ENCODE measurements around the gene OR4D2. TPM values are rescaled to one million over a fixed set of nuclear protein-coding genes. Genes with fewer than 3 reads are reported as not detected.

The OR4D2 gene
- total RNA-seq, 1 experiment from 2014 or later = not detected

DNA sequence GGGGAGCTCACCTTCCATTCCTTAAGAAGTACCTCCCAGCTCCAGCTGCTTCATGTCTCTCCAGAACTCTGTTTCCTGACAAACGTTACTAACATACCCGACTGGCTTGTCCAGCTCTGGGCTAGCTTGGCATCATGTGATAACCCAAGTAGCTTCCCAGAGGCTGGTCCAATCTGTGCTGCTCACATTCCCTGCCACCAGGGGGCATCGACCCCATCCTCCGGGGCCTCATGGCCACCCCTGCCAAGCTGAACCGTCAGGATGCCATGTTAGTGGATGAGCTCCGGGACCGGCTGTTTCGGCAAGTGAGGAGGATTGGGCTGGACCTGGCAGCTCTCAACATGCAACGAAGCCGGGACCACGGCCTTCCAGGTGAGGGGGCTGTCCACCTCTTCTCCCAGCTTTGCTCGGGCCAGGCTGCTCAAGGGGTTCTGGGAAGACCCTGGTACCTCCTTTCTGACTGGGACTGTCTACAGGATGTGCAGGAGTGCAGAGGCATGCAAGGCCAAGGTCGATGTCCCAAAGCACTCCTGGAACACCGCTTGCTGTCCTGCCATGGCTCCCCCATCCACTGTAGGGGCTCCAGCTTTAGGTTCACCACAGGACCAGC lies 33.3 kb downstream of the OR4D2 start:
- ChIA-PET CTCF (interaction anchor here (0.7 to 0.9 kb wide), 3 partner anchors 12 to 24 kb away, joined by 3 to 5 read pairs (median 3); no protein-coding TSS in a partner anchor), POLR2A (ENCODE audit: unreplicated experiment) (no interaction called here)
- no peaks in the 10 kb centered on the region for H3K9me2 ChIP-seq (replicated peaks; ENCODE audit: low read length)
- no peaks in the 10 kb centered on the region for H3F3A ChIP-seq (ENCODE audit: low read length, unreplicated experiment)
- H3K4me3 ChIP-seq (ENCODE audit: low read length) = no peak overlapping the region
- BruUV-seq (replicated peaks) = no TSS peak
- H3K27me3 ChIP-seq (ENCODE audit: low read length) = peaks cover 5% of the 10 kb centered on the region; the same call in 1 of the 2 replicates
- ATAC-seq (peak; percentile 87), DNase-seq (peak; percentile 78)
- H3K36me3 ChIP-seq (ENCODE audit: low read depth, low read length) = no peaks in the 10 kb centered on the region
- H3K27ac ChIP-seq (ENCODE audit: low read length) = no peak overlapping the region
- no peaks in the 10 kb centered on the region for H3K79me2 ChIP-seq (ENCODE audit: low read length)
- intact Hi-C loops (cut with micrococcal nuclease) = no loop called here
- H3K4me1 ChIP-seq (ENCODE audit: insufficient read depth, low read length) = no peaks in the 10 kb centered on the region
- H2AFZ ChIP-seq (ENCODE audit: low read length) = no peak overlapping the region
- no peak overlapping the region for H3K9ac ChIP-seq (ENCODE audit: low read length)
- no peak overlapping the region for H3K4me2 ChIP-seq (ENCODE audit: low read length)
- H3K9me3 ChIP-seq (ENCODE audit: low read length) = no peaks in the 10 kb centered on the region
- TF ChIP-seq EZH2phosphoT487 (IDR thresholded peaks at IDR 0.05; ENCODE audit: borderline replicate concordance, low read length) (no peak), CTCF (conservative IDR thresholded peaks at IDR 0.05; ENCODE audit: low read depth, low read length) (peak; percentile 85)
- no peaks in the 10 kb centered on the region for H4K20me1 ChIP-seq (ENCODE audit: low read length)

- H3K9ac ChIP-seq (ENCODE audit: low read length) = no peak overlapping the region
- TF ChIP-seq CTCF (conservative IDR thresholded peaks at IDR 0.05; ENCODE audit: low read depth, low read length) (no peak), EZH2phosphoT487 (IDR thresholded peaks at IDR 0.05; ENCODE audit: borderline replicate concordance, low read length) (no peak), EZH2 (IDR thresholded peaks at IDR 0.05; ENCODE audit: low read length, unreplicated experiment) (no peak)
- H3K4me2 ChIP-seq (ENCODE audit: low read length) = no peak overlapping the region
- peaks cover 5% of the 10 kb centered on the region; the same call in 1 of the 2 replicates for H3K27me3 ChIP-seq (ENCODE audit: low read length)
- POLR2A ChIA-PET (ENCODE audit: unreplicated experiment) = no interaction called here
- H3K79me2 ChIP-seq (ENCODE audit: low read length) = no peaks in the 10 kb centered on the region
- no peak overlapping the region for H2AFZ ChIP-seq (ENCODE audit: low read length)
- peaks cover 3% of the 10 kb centered on the region; the same call in 1 of the 2 replicates for H3K36me3 ChIP-seq (ENCODE audit: low read depth, low read length)
- no peak overlapping the region for H3K27ac ChIP-seq (ENCODE audit: low read length)
- ATAC-seq (no peak), DNase-seq (no peak)
- H3F3A ChIP-seq (ENCODE audit: low read length, unreplicated experiment) = no peaks in the 10 kb centered on the region
- intact Hi-C loops (cut with micrococcal nuclease) = no loop called here
- no peaks in the 10 kb centered on the region for H3K9me3 ChIP-seq (ENCODE audit: low read length)
- no peaks in the 10 kb centered on the region for H3K4me1 ChIP-seq (ENCODE audit: insufficient read depth, low read length)
- no peaks in the 10 kb centered on the region for H4K20me1 ChIP-seq (ENCODE audit: low read length)
- H3K9me2 ChIP-seq (replicated peaks; ENCODE audit: low read length) = no peaks in the 10 kb centered on the region
- no peak overlapping the region for H3K4me3 ChIP-seq (ENCODE audit: low read length)
- CTCF ChIA-PET = no interaction called here
- no TSS peak for BruUV-seq (replicated peaks)
Measured at GRCh38 chr17:58202859-58203258, 36.1 kb downstream of the OR4D2 start.

GRCh38 chr17:58204796-58205195 lies 38.0 kb downstream of the OR4D2 start:
- intact Hi-C loops (cut with micrococcal nuclease) = no loop called here
- H4K20me1 ChIP-seq (ENCODE audit: low read length) = no peaks in the 10 kb centered on the region
- POLR2A ChIA-PET (ENCODE audit: unreplicated experiment) = interaction anchor here (0.6 kb wide), 1 partner anchor 122 kb away, joined by 16 read pairs; no protein-coding TSS in a partner anchor

More at GRCh38 chr17:58204796-58205195, 38.0 kb downstream of the OR4D2 start:
- H3K9me3 ChIP-seq (ENCODE audit: low read length) = no peaks in the 10 kb centered on the region
- H3K9me2 ChIP-seq (replicated peaks; ENCODE audit: low read length) = no peaks in the 10 kb centered on the region
- no peak for ATAC-seq
- no peak overlapping the region for H3K9ac ChIP-seq (ENCODE audit: low read length)
- no peaks in the 10 kb centered on the region for H3K79me2 ChIP-seq (ENCODE audit: low read length)
- no peak for DNase-seq
- no TSS peak for BruUV-seq (replicated peaks)
- no peak overlapping the region for H3K27ac ChIP-seq (ENCODE audit: low read length)
- H3K4me2 ChIP-seq (ENCODE audit: low read length) = no peak overlapping the region
- no peak overlapping the region for H3K4me3 ChIP-seq (ENCODE audit: low read length)
- no peaks in the 10 kb centered on the region for H3K27me3 ChIP-seq (ENCODE audit: low read length)
- CTCF ChIA-PET = interaction anchor here (1.2 kb wide), 1 partner anchor 32 kb away, joined by 3 read pairs; no protein-coding TSS in a partner anchor
- H3K36me3 ChIP-seq (ENCODE audit: low read depth, low read length) = peaks cover 7% of the 10 kb centered on the region
- no peaks in the 10 kb centered on the region for H3K4me1 ChIP-seq (ENCODE audit: insufficient read depth, low read length)
- no peak overlapping the region for H2AFZ ChIP-seq (ENCODE audit: low read length)
- H3F3A ChIP-seq (ENCODE audit: low read length, unreplicated experiment) = no peaks in the 10 kb centered on the region
- TF ChIP-seq EZH2 (IDR thresholded peaks at IDR 0.05; ENCODE audit: low read length, unreplicated experiment) (no peak), CTCF (conservative IDR thresholded peaks at IDR 0.05; ENCODE audit: low read depth, low read length) (no peak), EZH2phosphoT487 (IDR thresholded peaks at IDR 0.05; ENCODE audit: borderline replicate concordance, low read length) (no peak)

Measured in PC-3 (cell line).